SK-N-SH (cell line): ENCODE data around the gene COX18. TPM values are rescaled to one million over a fixed set of nuclear protein-coding genes. Genes with fewer than 3 reads are reported as not detected.

Experiments used
- CTCF ChIA-PET: fragments of 300-600, 350-600 bp; formaldehyde crosslinking; extraction: SDS; loops from one replicate; lab custom pipeline; 2021; lab: Yijun Ruan, JAX
- POLR2A ChIA-PET: fragments of 350-600 bp; sonication (Branson Sonifier 250); formaldehyde crosslinking; extraction: SDS; loops from one replicate; lab custom pipeline; 2020; ENCODE audit warnings: antibody characterized with exemption, inconsistent platforms; lab: Yijun Ruan, JAX
- DNase-seq: peaks from one replicate; pipeline ENCODE4 v3.0.0; 2012
- H2AFZ ChIP-seq: fragments of 200-600 bp; sonication (generic); 2 replicates; pipeline ENCODE4 v1.8.1; 2016; ENCODE audit warnings: antibody characterized with exemption, mild to moderate bottlenecking, low read depth
- H3F3A ChIP-seq: fragments of 200-600 bp; sonication (generic); replicated peaks from 2 replicates; pipeline ENCODE3; 2016; ENCODE audit warnings: antibody characterized with exemption, mild to moderate bottlenecking; ENCODE audit not compliant: insufficient read depth
- H3K27ac ChIP-seq, 2 experiments: fragments of 200-500 bp in 1 of 2; fragments of 200-600 bp in 1 of 2; sonication (Bioruptor generic) in 1 of 2; sonication (generic), shearing (Covaris generic) in 1 of 2; 2 replicates each; pipeline versions ENCODE4 v1.5.1 to v1.6.1; 2014 to 2016; ENCODE audit warnings: low read depth in 2 of 2, inconsistent platforms in 1 of 2, low read length in 1 of 2, mild to moderate bottlenecking in 1 of 2, mixed read lengths in 1 of 2
- H3K27me3 ChIP-seq: fragments of 200-600 bp; sonication (generic), shearing (Covaris generic); 2 replicates; pipeline ENCODE4 v1.6.1; 2016; ENCODE audit warnings: mixed run types; ENCODE audit not compliant: insufficient read depth
- H3K36me3 ChIP-seq, 2 experiments: fragments of 200-500 bp in 1 of 2; fragments of 200-600 bp in 1 of 2; sonication (Bioruptor generic) in 1 of 2; sonication (generic) in 1 of 2; replicated peaks in 1 of 2; 2 replicates each; pipeline versions ENCODE3 to v1.5.1; 2014 to 2016; ENCODE audit warnings: low read length in 1 of 2, mild to moderate bottlenecking in 1 of 2; ENCODE audit not compliant: insufficient read depth in 2 of 2, control insufficient read depth in 1 of 2
- H3K4me1 ChIP-seq, 2 experiments: fragments of 200-500 bp in 1 of 2; fragments of 200-600 bp in 1 of 2; sonication (Bioruptor generic) in 1 of 2; sonication (generic), shearing (Covaris generic) in 1 of 2; 2 replicates each; pipeline versions ENCODE4 v1.5.1 to v1.6.1; 2014 to 2016; ENCODE audit warnings: low read depth in 1 of 2, low read length in 1 of 2, mixed run types in 1 of 2; ENCODE audit not compliant: insufficient read depth in 2 of 2, control insufficient read depth in 1 of 2
- H3K4me2 ChIP-seq: fragments of 200-600 bp; sonication (generic), shearing (Covaris generic); 2 replicates; pipeline ENCODE4 v1.6.1; 2017; ENCODE audit warnings: mixed run types
- H3K4me3 ChIP-seq, 2 experiments: fragments of 200-500 bp in 1 of 2; fragments of 200-600 bp in 1 of 2; sonication (Bioruptor generic) in 1 of 2; sonication (generic), shearing (Covaris generic) in 1 of 2; 2 replicates each; pipeline versions ENCODE4 v1.5.1 to v1.8.1; 2014 to 2016; ENCODE audit warnings: low read depth in 2 of 2, inconsistent platforms in 1 of 2, low read length in 1 of 2, mild to moderate bottlenecking in 1 of 2, mixed read lengths in 1 of 2, moderate library complexity in 1 of 2
- H3K79me2 ChIP-seq: fragments of 200-600 bp; sonication (generic); 2 replicates; pipeline ENCODE4 v1.8.1; 2017; ENCODE audit warnings: mild to moderate bottlenecking; ENCODE audit not compliant: insufficient read depth
- H3K9ac ChIP-seq: fragments of 200-600 bp; sonication (generic); 2 replicates; pipeline ENCODE4 v1.6.1; 2017; ENCODE audit warnings: mixed run types
- H3K9me2 ChIP-seq: fragments of 200-600 bp; sonication (generic); 2 replicates; pipeline ENCODE4 v1.6.1; 2017; ENCODE audit warnings: mixed run types
- H3K9me3 ChIP-seq: fragments of 200-600 bp; sonication (generic); 2 replicates; pipeline ENCODE4 v1.6.1; 2017; ENCODE audit warnings: mixed run types, mild to moderate bottlenecking, moderate library complexity
- H4K20me1 ChIP-seq: fragments of 200-600 bp; sonication (generic); 2 replicates; pipeline ENCODE4 v1.6.1; 2017; ENCODE audit warnings: mild to moderate bottlenecking, mixed run types; ENCODE audit not compliant: insufficient read depth
- EZH2phosphoT487 ChIP-seq: fragments of 200-600 bp; sonication (generic); IDR thresholded peaks from 2 replicates; pipeline ENCODE4 v1.6.1; 2017; ENCODE audit warnings: low read depth, mixed run types, mild to moderate bottlenecking, antibody characterized with exemption, moderate library complexity, borderline replicate concordance
- FOXJ3 ChIP-seq: sonication (generic); formaldehyde crosslinking; IDR thresholded peaks from 2 replicates; pipeline ENCODE4 v1.5.1; 2020; ENCODE audit warnings: mild to moderate bottlenecking, missing genetic modification reagents
- GATA2 ChIP-seq: sonication (generic); formaldehyde crosslinking; IDR thresholded peaks from 2 replicates; pipeline ENCODE4 v1.5.0; 2020; ENCODE audit warnings: mild to moderate bottlenecking, missing genetic modification reagents
- MAX ChIP-seq: IDR thresholded peaks from 2 replicates; pipeline ENCODE4 v1.4.0; 2012; ENCODE audit warnings: low read depth
- MEF2A ChIP-seq: IDR thresholded peaks from 2 replicates; pipeline ENCODE4 v1.4.0; 2012; ENCODE audit warnings: low read depth, borderline replicate concordance
- MXI1 ChIP-seq: IDR thresholded peaks from 2 replicates; pipeline ENCODE4 v1.6.1; 2012; ENCODE audit warnings: mild to moderate bottlenecking, low read depth, low read length, improper control_type of control experiment
- NFIC ChIP-seq: IDR thresholded peaks from 2 replicates; pipeline ENCODE4 v1.4.0; 2012; ENCODE audit warnings: borderline replicate concordance
- PBX3 ChIP-seq: IDR thresholded peaks from 2 replicates; pipeline ENCODE4; 2012
- RCOR1 ChIP-seq: fragments of 150-350 bp; IDR thresholded peaks from 2 replicates; pipeline ENCODE4 v1.6.1; 2017; ENCODE audit warnings: antibody characterized with exemption, low read length
- RFX5 ChIP-seq: IDR thresholded peaks from 2 replicates; pipeline ENCODE4 v1.6.1; 2012; ENCODE audit warnings: mild to moderate bottlenecking, improper control_type of control experiment, low read length
- SIN3A ChIP-seq: IDR thresholded peaks from 2 replicates; pipeline ENCODE4 v1.6.1; 2012; ENCODE audit warnings: low read depth, mild to moderate bottlenecking, low read length, moderate library complexity, borderline replicate concordance
- TCF12 ChIP-seq: IDR thresholded peaks from 2 replicates; pipeline ENCODE4 v1.4.0; 2012
- TEAD4 ChIP-seq: IDR thresholded peaks from 2 replicates; pipeline ENCODE4 v1.4.0; 2012; ENCODE audit warnings: mild to moderate bottlenecking, borderline replicate concordance; ENCODE audit not compliant: insufficient read depth
- USF1 ChIP-seq: IDR thresholded peaks from 2 replicates; pipeline ENCODE4 v1.4.0; 2012; ENCODE audit warnings: low read depth, borderline replicate concordance
- USF2 ChIP-seq: fragments of 150-350 bp; IDR thresholded peaks from 2 replicates; pipeline ENCODE4 v1.6.1; 2017; ENCODE audit warnings: antibody characterized with exemption, low read length, low read depth, borderline replicate concordance
- WGBS: methylation state at CpG from one replicate; pipeline ENCODE4 v1.1.6; 2017; ENCODE audit warnings: low lambda C conversion rate; 5-methylcytosine and 5-hydroxymethylcytosine counted together
- polyA plus RNA-seq, 3 experiments: library from polyadenylated mRNA; depleted of rRNA; stranded (reverse); fragments of >200 nt; gene quantifications; 2 replicates each; pipeline ENCODE4 v1.2.3, GENCODE V29; 2012

COX18 gene
- polyA plus RNA-seq, 1 of the 3 experiments (the other 2 are of a cell fraction) = 7.7 TPM

GRCh38 chr4:73037057-73037456 lies 32.5 kb downstream of the COX18 start:
- H3K27ac ChIP-seq = no peak overlapping the region
- CTCF ChIA-PET = no interaction called here
- H3F3A ChIP-seq = no peaks in the 10 kb centered on the region
- no peak overlapping the region for H2AFZ ChIP-seq
- no peak overlapping the region for H3K4me3 ChIP-seq
- POLR2A ChIA-PET = no interaction called here
- H3K4me1 ChIP-seq = no peaks in the 10 kb centered on the region
- H3K9ac ChIP-seq = no peak overlapping the region
- no peak overlapping the region for H3K4me2 ChIP-seq
- H4K20me1 ChIP-seq = no peaks in the 10 kb centered on the region
- no peaks in the 10 kb centered on the region for H3K36me3 ChIP-seq
- no peaks in the 10 kb centered on the region for H3K27me3 ChIP-seq
- 63% methylated on average over 4 of the region's 4 CpGs for WGBS
- TF ChIP-seq NFIC = no peak
- no peak for TF ChIP-seq RFX5
- no peak for TF ChIP-seq EZH2phosphoT487
- TF ChIP-seq RCOR1 = no peak
- TF ChIP-seq TCF12 = no peak
- TF ChIP-seq USF2 = no peak
- no peak for TF ChIP-seq MEF2A
- no peak for TF ChIP-seq MXI1
- TF ChIP-seq GATA2 (CRISPR knock-in tag) = no peak
- TF ChIP-seq SIN3A = no peak
- TF ChIP-seq FOXJ3 (CRISPR knock-in tag) = no peak
- TF ChIP-seq USF1 = no peak
- no peak for TF ChIP-seq TEAD4
- TF ChIP-seq, all 33 proteins: peak for 0
- DNase-seq = no peak
- Histone ChIP-seq H3K9me2 (no peaks in the 10 kb centered on the region), H3K9me3 (no peaks in the 10 kb centered on the region), H3K79me2 (no peaks in the 10 kb centered on the region)

- no peak overlapping the region for H3K9ac ChIP-seq
- no peak for TF ChIP-seq MAX
- no peak for TF ChIP-seq PBX3
- TF ChIP-seq, all 33 proteins: peak for 0
- ChIA-PET CTCF (interaction anchor here (1.1 kb wide), 1 partner anchor 221 kb away, joined by 3 read pairs; no protein-coding TSS in a partner anchor), POLR2A (no interaction called here)
- Histone ChIP-seq H3K27me3 (no peaks in the 10 kb centered on the region), H3K36me3 (no peaks in the 10 kb centered on the region), H3K27ac (no peak overlapping the region), H3K4me3 (no peak overlapping the region), H3K4me2 (no peak overlapping the region), H3K4me1 (no peaks in the 10 kb centered on the region), H4K20me1 (no peaks in the 10 kb centered on the region), H3K9me2 (no peaks in the 10 kb centered on the region), H3K9me3 (no peaks in the 10 kb centered on the region), H3K79me2 (no peaks in the 10 kb centered on the region), H2AFZ (no peak overlapping the region), H3F3A (no peaks in the 10 kb centered on the region)
- WGBS = 11% methylated on average over 1 of the region's 1 CpG
- no peak for DNase-seq
Measured at GRCh38 chr4:73036123-73036522, 33.4 kb downstream of the COX18 start.
